ENCODE measurements around the gene AEBP1. TPM values are rescaled to one million over a fixed set of nuclear protein-coding genes. Genes with fewer than 3 reads are reported as not detected.

The AEBP1 gene
- total and polyA plus RNA-seq, 2 of the 4 experiments (the other 2 are of a cell fraction), result 1.1 to 5.7 TPM

- H2AK9ac ChIP-seq (replicated peaks; ENCODE audit: low read depth, low read length, poor library complexity), result no peak overlapping the region
- POLR2A ChIA-PET (ENCODE audit: unreplicated experiment), result no interaction called here
- peaks cover 8% of the 10 kb centered on the region for H3K4me1 ChIP-seq (ENCODE audit: control insufficient read depth, insufficient read depth, low read length)
- no peak overlapping the region for H2AFZ ChIP-seq (replicated peaks; ENCODE audit: low read length, poor library complexity)
- H3K27ac ChIP-seq (ENCODE audit: insufficient read depth, low read length), result no peak overlapping the region
- ATAC-seq (ENCODE audit: low read depth) (no peak), DNase-seq (no peak)
- H3K4me2 ChIP-seq (ENCODE audit: low read depth, low read length), result no peak overlapping the region
- H4K5ac ChIP-seq (ENCODE audit: low read depth, low read length), result no peak overlapping the region
- H3K14ac ChIP-seq (replicated peaks; ENCODE audit: low read depth, low read length), result no peak overlapping the region
- WGBS, 2 experiments (ENCODE audit: extremely low coverage in 2 of 2, insufficient read length in 1 of 2), result no CpG with 5 or more reads among the region's 2 CpGs
- no peaks in the 10 kb centered on the region for H3K36me3 ChIP-seq (ENCODE audit: control insufficient read depth, insufficient read depth, low read length)
- no peak overlapping the region for H3K4me3 ChIP-seq (ENCODE audit: insufficient read depth, low read depth, low read length)
- intact Hi-C loops (cut with micrococcal nuclease) (no loop called here), in situ Hi-C loops (cut with MboI; ENCODE audit: low sequenced_read_pairs) (no loop called here), dilution Hi-C loops (cut with HindIII; ENCODE audit: low sequenced_read_pairs, unreplicated experiment) (no loop called here)
- no peak overlapping the region for H3K18ac ChIP-seq (ENCODE audit: low read depth, low read length)
- no peak overlapping the region for H3K23ac ChIP-seq (ENCODE audit: low read depth, low read length)
- H2BK5ac ChIP-seq (ENCODE audit: low read depth, low read length, poor library complexity, severe bottlenecking), result no peak overlapping the region
- peaks cover 7% of the 10 kb centered on the region; the same call in 1 of the 2 replicates for H3K9me1 ChIP-seq (ENCODE audit: insufficient read depth, low read length)
- no peak overlapping the region for H4K91ac ChIP-seq (ENCODE audit: insufficient read depth, low read depth, low read length)
- CTCF ChIA-PET, result no interaction called here
- H2AK5ac ChIP-seq (ENCODE audit: low read depth, low read length), result no peak overlapping the region
- BruUV-seq (replicated peaks), result no TSS peak
- no peaks in the 10 kb centered on the region; the same call in 1 of the 2 replicates for H3K27me3 ChIP-seq (ENCODE audit: control insufficient read depth, insufficient read depth, low read length)
- TF ChIP-seq CHD1 (IDR thresholded peaks at IDR 0.05; ENCODE audit: low read depth, low read length) (no peak), MAFK (IDR thresholded peaks at IDR 0.05; ENCODE audit: low read depth, low read length) (no peak), BHLHE40 (IDR thresholded peaks at IDR 0.05; ENCODE audit: low read depth, low read length) (no peak), SMC3 (IDR thresholded peaks at IDR 0.05; ENCODE audit: low read depth, low read length) (no peak), MAZ (IDR thresholded peaks at IDR 0.05; ENCODE audit: borderline replicate concordance, low read depth, low read length) (no peak), POLR2A (IDR thresholded peaks at IDR 0.05; ENCODE audit: low read depth, low read length) (no peak), NFE2L2 (IDR thresholded peaks at IDR 0.05; ENCODE audit: low read depth, low read length) (no peak), FOS (IDR thresholded peaks at IDR 0.05; ENCODE audit: low read depth, low read length) (no peak), CEBPB (IDR thresholded peaks at IDR 0.05; ENCODE audit: low read depth, low read length) (no peak), RCOR1 (IDR thresholded peaks at IDR 0.05; ENCODE audit: insufficient replicate concordance, low read length) (no peak), RAD21 (IDR thresholded peaks at IDR 0.05; ENCODE audit: low read length) (no peak), MXI1 (IDR thresholded peaks at IDR 0.05; ENCODE audit: borderline replicate concordance, low read depth, low read length) (no peak), RFX5 (IDR thresholded peaks at IDR 0.05; ENCODE audit: low read depth, low read length) (no peak), ELK1 (IDR thresholded peaks at IDR 0.05; ENCODE audit: borderline replicate concordance, low read depth, low read length) (no peak)
- TF ChIP-seq, protein P1, sequence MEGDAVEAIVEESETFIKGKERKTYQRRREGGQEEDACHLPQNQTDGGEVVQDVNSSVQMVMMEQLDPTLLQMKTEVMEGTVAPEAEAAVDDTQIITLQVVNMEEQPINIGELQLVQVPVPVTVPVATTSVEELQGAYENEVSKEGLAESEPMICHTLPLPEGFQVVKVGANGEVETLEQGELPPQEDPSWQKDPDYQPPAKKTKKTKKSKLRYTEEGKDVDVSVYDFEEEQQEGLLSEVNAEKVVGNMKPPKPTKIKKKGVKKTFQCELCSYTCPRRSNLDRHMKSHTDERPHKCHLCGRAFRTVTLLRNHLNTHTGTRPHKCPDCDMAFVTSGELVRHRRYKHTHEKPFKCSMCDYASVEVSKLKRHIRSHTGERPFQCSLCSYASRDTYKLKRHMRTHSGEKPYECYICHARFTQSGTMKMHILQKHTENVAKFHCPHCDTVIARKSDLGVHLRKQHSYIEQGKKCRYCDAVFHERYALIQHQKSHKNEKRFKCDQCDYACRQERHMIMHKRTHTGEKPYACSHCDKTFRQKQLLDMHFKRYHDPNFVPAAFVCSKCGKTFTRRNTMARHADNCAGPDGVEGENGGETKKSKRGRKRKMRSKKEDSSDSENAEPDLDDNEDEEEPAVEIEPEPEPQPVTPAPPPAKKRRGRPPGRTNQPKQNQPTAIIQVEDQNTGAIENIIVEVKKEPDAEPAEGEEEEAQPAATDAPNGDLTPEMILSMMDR (conservative IDR thresholded peaks at IDR 0.05; ENCODE audit: low read depth, low read length), result no peak
- TF ChIP-seq, protein P2, sequence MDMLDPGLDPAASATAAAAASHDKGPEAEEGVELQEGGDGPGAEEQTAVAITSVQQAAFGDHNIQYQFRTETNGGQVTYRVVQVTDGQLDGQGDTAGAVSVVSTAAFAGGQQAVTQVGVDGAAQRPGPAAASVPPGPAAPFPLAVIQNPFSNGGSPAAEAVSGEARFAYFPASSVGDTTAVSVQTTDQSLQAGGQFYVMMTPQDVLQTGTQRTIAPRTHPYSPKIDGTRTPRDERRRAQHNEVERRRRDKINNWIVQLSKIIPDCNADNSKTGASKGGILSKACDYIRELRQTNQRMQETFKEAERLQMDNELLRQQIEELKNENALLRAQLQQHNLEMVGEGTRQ (IDR thresholded peaks at IDR 0.05; ENCODE audit: low read depth, low read length), result no peak
- H3K56ac ChIP-seq (ENCODE audit: extremely low read depth, insufficient read depth, low read length), result no peak overlapping the region
- H2BK120ac ChIP-seq (ENCODE audit: low read depth, low read length), result no peak overlapping the region
- no peaks in the 10 kb centered on the region for H3K79me1 ChIP-seq (ENCODE audit: low read depth in 1 of 2, low read length in 2 of 2)
- H4K8ac ChIP-seq (ENCODE audit: low read depth in 2 of 2, low read length in 2 of 2), result no peak overlapping the region
- no peak overlapping the region for H2BK20ac ChIP-seq (ENCODE audit: low read depth, low read length)
- no peak overlapping the region for H3K9ac ChIP-seq (ENCODE audit: low read depth, low read length)
- H3K9me3 ChIP-seq (ENCODE audit: control insufficient read depth, insufficient read depth, low read length), result no peaks in the 10 kb centered on the region
- no peaks in the 10 kb centered on the region for H4K20me1 ChIP-seq (ENCODE audit: insufficient read depth, low read length)
- H2BK15ac ChIP-seq (ENCODE audit: low read depth, low read length), result no peak overlapping the region
- H3K4ac ChIP-seq (ENCODE audit: low read depth, low read length), result no peak overlapping the region
Measured at GRCh38 chr7:44161371-44161770, 57.2 kb downstream of the AEBP1 start.
